Ovary (tissue), 9 donors: ENCODE results near the gene NDEL1. TPM values are rescaled to one million over a fixed set of nuclear protein-coding genes. Genes with fewer than 3 reads are reported as not detected.

Source experiments
- DNase-seq, 5 donors: peaks; one replicate each; pipeline ENCODE4 v3.0.0-alpha.2; 2019 to 2020
- H3K27ac ChIP-seq, 2 donors: fragments of 200-600 bp; one replicate each; pipeline versions ENCODE4 v1.5.1 to v1.8.0; 2019 to 2022
- H3K27me3 ChIP-seq: fragments of 200-600 bp; one replicate; pipeline ENCODE4 v1.8.0; 2022
- H3K36me3 ChIP-seq: fragments of 200-600 bp; sonication (generic); one replicate; pipeline ENCODE4 v1.5.1; 2019
- H3K4me1 ChIP-seq: one replicate; pipeline ENCODE4 v1.8.1; 2013; ENCODE audit warnings: mild to moderate bottlenecking, moderate library complexity; ENCODE audit not compliant: insufficient read depth
- H3K4me3 ChIP-seq: fragments of 200-600 bp; sonication (generic); one replicate; pipeline ENCODE4 v1.5.1; 2017
- H3K9me3 ChIP-seq, 2 donors: fragments of 200-600 bp in 1 of 2; sonication (generic) in 1 of 2; one replicate each; pipeline versions ENCODE4 v1.5.1 to v1.8.1; 2013 to 2019; ENCODE audit warnings: mild to moderate bottlenecking in 1 of 2, moderate library complexity in 1 of 2
- CTCF ChIP-seq, 3 donors: fragments of 450-650 bp in 2 of 3; fragments of 200-600 bp in 1 of 3; IDR thresholded peaks; one replicate each; pipeline versions ENCODE4 v1.5.1 to v1.8.0; 2016 to 2022; ENCODE audit warnings: antibody characterized with exemption in 3 of 3, mild to moderate bottlenecking in 1 of 3
- EP300 ChIP-seq: sonication (generic); formaldehyde crosslinking; IDR thresholded peaks from one replicate; pipeline ENCODE4 v1.6.1; 2017; ENCODE audit warnings: antibody characterized with exemption
- POLR2A ChIP-seq: fragments of 450-650 bp; IDR thresholded peaks from one replicate; pipeline ENCODE4 v1.6.1; 2017; ENCODE audit warnings: antibody characterized with exemption, mild to moderate bottlenecking, moderate library complexity
- WGBS, 3 donors: extraction: QIAGEN DNeasy Blood & Tissue Kit in 1 of 3; methylation state at CpG; one replicate each; pipeline versions ENCODE4 v1.1.5 to v1.1.7; 2013 to 2017; 5-methylcytosine and 5-hydroxymethylcytosine counted together
- intact Hi-C, 4 donors: fragments of 100-400 bp; cut with DNase I; formaldehyde crosslinking; loops; one replicate each; pipeline versions ENCODE4 v1.11.0 to v1.15.1; 2022 to 2023
- polyA plus RNA-seq, 2 donors: library from polyadenylated mRNA; stranded (reverse); fragments of 200-250 nt in 1 of 2; fragments of 350-450 nt in 1 of 2; fragmentation: Illumina TruSeq in 1 of 2; extraction: RNeasy Lipid Tissue Mini Kit (QIAGEN cat#74804) in 1 of 2; gene quantifications; one replicate each; pipeline ENCODE4 v1.2.3, GENCODE V29; 2013 to 2014
- total RNA-seq, 7 donors: library from RNA; depleted of rRNA in 2 of 7; stranded (reverse); fragments of >200 nt in 2 of 7; fragmentation: NEBNext Ultra II Directional in 3 of 7; extraction: Animal tissue kit (Norgen Biotek cat#: 25700) in 3 of 7; gene quantifications; one replicate each; pipeline versions ENCODE4 v1.1.0 to v1.2.4, GENCODE V29; 2016 to 2023
- donor health status: DM: no; HTN: no; CAD: no; lungs with moderate emphysema.
- donor health status: DM: no; HTN: no; CAD: no.
- donor health status: Bipolar disorder and iron deficiency.
- donor health status: DM: yes; HTN: yes; CAD: no.
- donor health status: DM: no; HTN: no; CAD: no.
- donor health status: DM: yes; HTN: yes; CAD: no.

NDEL1 gene
- total and polyA plus RNA-seq, 9 donors, result 36.7 to 86.5 (median 63.2) TPM

DNA sequence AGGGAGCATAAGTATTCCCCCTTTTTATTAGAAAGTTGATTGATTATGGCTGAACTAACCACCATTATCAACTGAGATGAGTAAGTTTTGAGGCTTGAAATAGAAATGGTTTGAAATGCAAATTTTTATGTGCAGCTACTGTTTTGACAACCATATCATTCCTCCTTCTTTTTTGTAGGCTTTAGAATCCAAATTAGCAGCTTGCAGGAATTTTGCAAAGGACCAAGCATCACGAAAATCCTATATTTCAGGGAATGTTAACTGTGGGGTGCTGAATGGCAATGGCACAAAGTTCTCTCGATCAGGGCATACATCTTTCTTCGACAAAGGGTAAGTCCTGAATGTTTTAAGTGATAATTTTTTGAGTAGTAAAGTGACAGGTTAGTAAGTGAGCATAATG is 24.1 kb downstream of the NDEL1 start:
- intact Hi-C loops, result no loop called here
- WGBS, 3 donors, result 83 to 96% (median 94%) methylated on average over 3 of the region's 3 CpGs
- Histone ChIP-seq H3K27me3 (no peaks in the 10 kb centered on the region), H3K9me3 (no peaks in the 10 kb centered on the region), H3K4me1 (peaks cover 4% of the 10 kb centered on the region), H3K36me3 (no peaks in the 10 kb centered on the region), H3K4me3 (no peak overlapping the region), H3K27ac (no peak overlapping the region)
- no peak for DNase-seq
- TF ChIP-seq POLR2A (no peak), CTCF (IDR thresholded peaks at IDR 0.05) (no peak), EP300 (no peak)

DNA sequence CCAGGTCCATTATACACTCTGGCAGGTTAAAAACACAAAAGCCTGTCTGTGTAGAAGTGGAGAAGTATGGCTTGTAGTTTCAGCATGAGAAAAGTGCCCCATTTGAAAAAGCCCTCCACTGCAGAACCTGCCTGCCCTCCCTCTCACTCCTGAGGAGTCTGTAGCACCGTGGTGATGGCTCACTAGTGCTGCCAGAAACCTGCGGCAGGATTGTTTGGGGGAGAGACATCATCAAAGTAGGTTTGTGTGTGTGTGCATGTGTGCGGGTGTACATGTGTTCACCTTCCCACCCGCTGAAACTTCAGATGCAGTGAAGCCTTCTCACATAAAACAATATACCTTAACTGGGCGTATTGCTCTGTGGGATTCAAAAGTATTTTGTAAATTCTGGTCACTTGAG is 26.9 kb downstream of the NDEL1 start:
- no peak overlapping the region for H3K4me3 ChIP-seq
- H3K27me3 ChIP-seq, result no peaks in the 10 kb centered on the region
- 69 to 72% (median 70%) methylated on average over 5 of the region's 5 CpGs for WGBS, 3 donors
- H3K9me3 ChIP-seq, result no peaks in the 10 kb centered on the region
- H3K27ac ChIP-seq, result no peak overlapping the region
- no peaks in the 10 kb centered on the region for H3K36me3 ChIP-seq
- no peak for DNase-seq
- TF ChIP-seq EP300, result no peak
- no peak for TF ChIP-seq POLR2A
- no peak for TF ChIP-seq CTCF (IDR thresholded peaks at IDR 0.05)
- intact Hi-C loops, result no loop called here
- peaks cover 9% of the 10 kb centered on the region for H3K4me1 ChIP-seq

DNA sequence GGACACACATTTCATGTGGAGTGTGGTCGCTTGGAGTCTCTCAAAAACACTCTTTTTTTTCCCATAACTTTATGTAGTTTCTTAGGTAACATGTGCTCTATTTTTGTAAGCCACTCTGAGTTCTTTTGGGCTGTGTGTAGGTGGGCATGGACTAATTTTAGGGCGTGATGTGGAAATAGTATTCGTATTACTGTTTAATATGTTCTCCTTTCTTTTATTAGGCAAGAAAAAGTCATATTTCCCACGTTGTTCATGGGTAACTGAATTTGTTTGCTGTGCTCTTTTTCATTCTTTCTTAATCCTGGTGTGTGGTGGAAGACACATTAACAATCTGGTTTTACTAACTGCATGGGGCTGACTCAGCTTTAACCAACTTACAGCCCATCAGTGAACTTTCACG is 27.4 kb downstream of the NDEL1 start:
- intact Hi-C loops, result no loop called here
- Histone ChIP-seq H3K27ac (no peak overlapping the region), H3K36me3 (no peaks in the 10 kb centered on the region), H3K9me3 (no peaks in the 10 kb centered on the region), H3K4me1 (peaks cover 9% of the 10 kb centered on the region), H3K4me3 (no peak overlapping the region), H3K27me3 (no peaks in the 10 kb centered on the region)
- 62 to 75% (median 72%) methylated on average over 5 of the region's 5 CpGs for WGBS, 3 donors
- DNase-seq, result no peak
- TF ChIP-seq POLR2A (no peak), EP300 (no peak), CTCF (IDR thresholded peaks at IDR 0.05) (no peak)

GRCh38 chr17:8464941-8465340 is 29.3 kb downstream of the NDEL1 start:
- no peaks in the 10 kb centered on the region for H3K27me3 ChIP-seq
- no peak overlapping the region for H3K4me3 ChIP-seq
- DNase-seq, result no peak
- TF ChIP-seq POLR2A (no peak), CTCF (IDR thresholded peaks at IDR 0.05) (no peak), EP300 (no peak)
- H3K27ac ChIP-seq, result no peak overlapping the region
- H3K36me3 ChIP-seq, result no peaks in the 10 kb centered on the region
- H3K9me3 ChIP-seq, result no peaks in the 10 kb centered on the region
- H3K4me1 ChIP-seq, result peaks cover 11% of the 10 kb centered on the region
- intact Hi-C loops, result no loop called here
- WGBS, 3 donors, result 26 to 38% (median 36%) methylated on average over 4 of the region's 4 CpGs

DNA sequence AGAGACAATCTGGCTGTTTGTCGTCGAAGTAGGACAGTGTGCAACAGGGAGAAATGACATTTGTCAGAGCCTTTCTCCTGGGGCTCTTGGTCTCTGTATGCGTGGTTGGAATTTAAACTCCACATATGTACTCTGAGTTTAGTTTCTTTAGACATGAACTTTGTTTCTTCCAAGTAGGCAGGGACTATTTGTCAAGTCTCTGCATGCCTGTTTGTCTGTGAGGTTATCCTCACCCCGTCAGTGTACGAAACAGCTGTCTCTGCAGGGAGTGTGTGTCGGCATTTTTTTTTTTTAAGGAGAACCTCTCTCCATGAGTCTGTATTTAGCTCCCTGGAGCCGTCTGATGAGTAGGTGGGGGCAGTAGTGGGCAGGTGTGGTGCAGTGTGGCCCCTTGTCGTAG is 29.7 kb downstream of the NDEL1 start:
- no peaks in the 10 kb centered on the region for H3K36me3 ChIP-seq
- H3K27ac ChIP-seq, result no peak overlapping the region
- DNase-seq, result no peak
- H3K4me1 ChIP-seq, result peaks cover 14% of the 10 kb centered on the region
- intact Hi-C loops, result no loop called here
- 11 to 19% (median 11%) methylated on average over 8 of the region's 8 CpGs for WGBS, 3 donors
- H3K27me3 ChIP-seq, result no peaks in the 10 kb centered on the region
- TF ChIP-seq EP300 (no peak), POLR2A (no peak), CTCF (IDR thresholded peaks at IDR 0.05) (no peak)
- no peak overlapping the region for H3K4me3 ChIP-seq
- no peaks in the 10 kb centered on the region for H3K9me3 ChIP-seq
